ENCODE data around the gene IL37.

The IL37 gene

GRCh38 chr2:112962308-112963175 is 51.6 kb downstream of the IL37 start:
- no peak for DNase-seq

- no peak for DNase-seq
These were observed 56.1 kb downstream of the IL37 start for GRCh38 chr2:112967023-112967422.
